HG03439 (cell line): Measurements from ENCODE around the gene MCC.
A peak's percentile ranks its signal among the peaks of the same experiment; 100 is the strongest.

Experiments used
- ATAC-seq: cut with Tn5 transposase; IDR thresholded peaks from one replicate; pipeline ENCODE4 v1.9.1; 2021; ENCODE audit warnings: mild to moderate bottlenecking, moderate library complexity; ENCODE audit not compliant: unreplicated experiment

MCC gene

GRCh38 chr5:113020461-113021273, 467.6 kb downstream of the MCC start:
- no peak for ATAC-seq

GRCh38 chr5:113017881-113018635, 470.2 kb downstream of the MCC start:
- ATAC-seq = no peak

- no peak for ATAC-seq
These were observed 482.8 kb downstream of the MCC start for GRCh38 chr5:113005454-113005853.

- no peak for ATAC-seq
These were observed 484.5 kb downstream of the MCC start for GRCh38 chr5:113003763-113004162.

- no peak for ATAC-seq
These were observed 485.8 kb downstream of the MCC start for GRCh38 chr5:113002423-113002822.

GRCh38 chr5:113000466-113000865, 487.8 kb downstream of the MCC start:
- no peak for ATAC-seq

- ATAC-seq = no peak
These were observed 490.0 kb downstream of the MCC start for GRCh38 chr5:112998296-112998695.

- no peak for ATAC-seq
These were observed 491.4 kb downstream of the MCC start for GRCh38 chr5:112996830-112997374.

- ATAC-seq = peak; percentile 74
These were observed 492.3 kb downstream of the MCC start for GRCh38 chr5:112995764-112996618.

GRCh38 chr5:112986224-112986623, 502.0 kb downstream of the MCC start:
- ATAC-seq = no peak

GRCh38 chr5:112983363-112983762, 504.9 kb downstream of the MCC start:
- no peak for ATAC-seq

- no peak for ATAC-seq
These were observed 508.5 kb downstream of the MCC start for GRCh38 chr5:112979723-112980122.

GRCh38 chr5:112978836-112979235, 509.4 kb downstream of the MCC start:
- ATAC-seq = no peak

- ATAC-seq = no peak
These were observed 510.8 kb downstream of the MCC start for GRCh38 chr5:112977440-112977861.

GRCh38 chr5:112976432-112977309, 511.6 kb downstream of the MCC start, which contains the start of gene DCP2:
DCP2 (plus strand) TSS chr5:112976798; CDS start chr5:112976934, 136 bp downstream.
- ATAC-seq = peak; percentile 99

GRCh38 chr5:112975721-112976431, 512.4 kb downstream of the MCC start:
- ATAC-seq = no peak

GRCh38 chr5:112974901-112975300, 513.4 kb downstream of the MCC start:
- no peak for ATAC-seq

GRCh38 chr5:112973904-112974303, 514.3 kb downstream of the MCC start:
- no peak for ATAC-seq

- ATAC-seq = no peak
These were observed 515.2 kb downstream of the MCC start for GRCh38 chr5:112973036-112973435.
